CD1c-positive myeloid dendritic cell (primary cell): ENCODE results near the gene BRI3.

ENCODE experiments used
- DNase-seq: peaks from one replicate; pipeline ENCODE4 v3.0.0-alpha.2; 2016; ENCODE audit errors: extremely low spot score

The BRI3 gene

GRCh38 chr7:98252425-98253054, 28.9 kb upstream of the BRI3 start:
- DNase-seq: no peak

GRCh38 chr7:98254516-98254915, 27.0 kb upstream of the BRI3 start:
- no peak for DNase-seq

- peak; percentile 63 for DNase-seq
Observed at GRCh38 chr7:98254951-98255610, 26.4 kb upstream of the BRI3 start.

- DNase-seq: no peak
Observed at GRCh38 chr7:98256431-98256830, 25.1 kb upstream of the BRI3 start.

- no peak for DNase-seq
Observed at GRCh38 chr7:98257701-98258100, 23.8 kb upstream of the BRI3 start.

- DNase-seq: no peak
Observed at GRCh38 chr7:98265841-98266271, 15.6 kb upstream of the BRI3 start.

- peak; percentile 37 for DNase-seq
Observed at GRCh38 chr7:98266840-98267239, 14.6 kb upstream of the BRI3 start.

GRCh38 chr7:98267303-98267702, 14.2 kb upstream of the BRI3 start:
- no peak for DNase-seq

- DNase-seq: peak; percentile 70
Observed at GRCh38 chr7:98276241-98276761, 5.2 kb upstream of the BRI3 start.

GRCh38 chr7:98278408-98278807, 3.1 kb upstream of the BRI3 start:
- DNase-seq: no peak

- no peak for DNase-seq
Observed at GRCh38 chr7:98278936-98279335, 2.5 kb upstream of the BRI3 start.

- no peak for DNase-seq
Observed at GRCh38 chr7:98280296-98280695, 1.2 kb upstream of the BRI3 start.

- DNase-seq: peak; percentile 38
Observed at GRCh38 chr7:98281757-98282606, 496 bp downstream of the BRI3 start.

GRCh38 chr7:98282703-98283102, 1.2 kb downstream of the BRI3 start:
- DNase-seq: peak; percentile 19

- peak; percentile 92 for DNase-seq
Observed at GRCh38 chr7:98283127-98283886, 1.8 kb downstream of the BRI3 start.

- peak; percentile 50 for DNase-seq
Observed at GRCh38 chr7:98283887-98284222, 2.4 kb downstream of the BRI3 start.

- peak; percentile 90 for DNase-seq
Observed at GRCh38 chr7:98284335-98285036, 3.0 kb downstream of the BRI3 start.

- peak; percentile 27 for DNase-seq
Observed at GRCh38 chr7:98285157-98286092, 3.9 kb downstream of the BRI3 start.

GRCh38 chr7:98286093-98286539, 4.6 kb downstream of the BRI3 start:
- peak; percentile 92 for DNase-seq
